SK-N-SH treated with all-trans-retinoic acid at 6 μM for 48 hours (cell line): ENCODE measurements around the gene GFRAL.

Source experiments
- ATAC-seq: fragments of 200-7000 bp; cut with Tn5 transposase; 3 replicates; pipeline ENCODE4 v1.9.1; 2020; ENCODE audit warnings: mild to moderate bottlenecking, moderate library complexity
- ARNTL ChIP-seq: fragments of 450-650 bp; formaldehyde crosslinking; IDR thresholded peaks from 2 replicates; pipeline ENCODE4 v1.5.0; 2020; ENCODE audit warnings: low read depth, mild to moderate bottlenecking, moderate library complexity, borderline replicate concordance
- BACH2 ChIP-seq: fragments of 250-450 bp; sonication (Bioruptor Pico); IDR thresholded peaks from 2 replicates; pipeline ENCODE4 v1.9.0; 2021; ENCODE audit warnings: mild to moderate bottlenecking, borderline replicate concordance
- CREB5 ChIP-seq: fragments of 250-450 bp; sonication (Bioruptor Pico); IDR thresholded peaks from 2 replicates; pipeline ENCODE4 v1.5.1; 2020; ENCODE audit warnings: low read depth, mild to moderate bottlenecking, moderate library complexity
- CSRNP3 ChIP-seq: fragments of 250-450 bp; sonication (Bioruptor Pico); IDR thresholded peaks from 2 replicates; pipeline ENCODE4 v1.5.1; 2021; ENCODE audit warnings: mild to moderate bottlenecking, moderate library complexity
- OSR1 ChIP-seq: fragments of 250-450 bp; sonication (Bioruptor Pico); IDR thresholded peaks from 2 replicates; pipeline ENCODE4 v1.8.0; 2022; ENCODE audit warnings: moderate library complexity, mild to moderate bottlenecking, inconsistent platforms
- POU6F1 ChIP-seq: fragments of 250-450 bp; sonication (Bioruptor Pico); IDR thresholded peaks from 2 replicates; pipeline ENCODE4 v1.8.0; 2021; ENCODE audit warnings: low read depth, mild to moderate bottlenecking, moderate library complexity, borderline replicate concordance
- PPARA ChIP-seq: fragments of 250-450 bp; sonication (Bioruptor Pico); IDR thresholded peaks from 2 replicates; pipeline ENCODE4 v1.5.0; 2020; ENCODE audit warnings: mild to moderate bottlenecking, borderline replicate concordance
- RARB ChIP-seq: fragments of 250-450 bp; sonication (Bioruptor Pico); IDR thresholded peaks from 2 replicates; pipeline ENCODE4 v1.8.0; 2021; ENCODE audit warnings: mild to moderate bottlenecking, moderate library complexity
- TCF4 ChIP-seq: fragments of 250-450 bp; sonication (Bioruptor Pico); IDR thresholded peaks from 2 replicates; pipeline ENCODE4 v1.8.0; 2021; ENCODE audit warnings: mild to moderate bottlenecking, moderate library complexity, borderline replicate concordance
- TSHZ2 ChIP-seq: fragments of 250-450 bp; sonication (Bioruptor Pico); IDR thresholded peaks from 2 replicates; pipeline ENCODE4 v1.5.0; 2020; ENCODE audit warnings: mild to moderate bottlenecking, moderate library complexity
- ZC3H10 ChIP-seq: fragments of 250-450 bp; sonication (Bioruptor Pico); IDR thresholded peaks from 2 replicates; pipeline ENCODE4 v1.5.1; 2021; ENCODE audit warnings: mild to moderate bottlenecking, moderate library complexity
- ZFP3 ChIP-seq: fragments of 250-450 bp; sonication (Bioruptor Pico); IDR thresholded peaks from 2 replicates; pipeline ENCODE4 v1.5.0; 2020; ENCODE audit warnings: mild to moderate bottlenecking, moderate library complexity
- ZNF565 ChIP-seq: fragments of 450-650 bp; formaldehyde crosslinking; conservative IDR thresholded peaks from 2 replicates; pipeline ENCODE4 v1.5.0; 2020; ENCODE audit warnings: low read depth, mild to moderate bottlenecking, moderate library complexity
- ZNF8 ChIP-seq: fragments of 450-650 bp; formaldehyde crosslinking; IDR thresholded peaks from 2 replicates; pipeline ENCODE4 v1.5.0; 2020; ENCODE audit warnings: mild to moderate bottlenecking, moderate library complexity

The GFRAL gene

GRCh38 chr6:55395871-55396270, 68.6 kb downstream of the GFRAL start:
- no peak for ATAC-seq
- TF ChIP-seq ZFP3 (CRISPR knock-in tag) (no peak), CSRNP3 (CRISPR knock-in tag) (no peak), ZNF565 (CRISPR knock-in tag) (no peak), TCF4 (CRISPR knock-in tag) (no peak), RARB (CRISPR knock-in tag) (no peak), CREB5 (no peak), TSHZ2 (no peak)

- TF ChIP-seq OSR1 (CRISPR knock-in tag), result no peak
- no peak for TF ChIP-seq CSRNP3 (CRISPR knock-in tag)
- TF ChIP-seq CREB5, result no peak
- TF ChIP-seq PPARA (CRISPR knock-in tag), result no peak
- no peak for TF ChIP-seq TSHZ2
- no peak for TF ChIP-seq ARNTL
- ATAC-seq, result no peak
Measured at GRCh38 chr6:55397986-55398385, 70.7 kb downstream of the GFRAL start.

- TF ChIP-seq RARB (CRISPR knock-in tag), result no peak
- no peak for TF ChIP-seq ZNF8 (CRISPR knock-in tag)
- TF ChIP-seq ZC3H10 (CRISPR knock-in tag), result no peak
- no peak for TF ChIP-seq ARNTL
- no peak for TF ChIP-seq POU6F1 (CRISPR knock-in tag)
- no peak for TF ChIP-seq OSR1 (CRISPR knock-in tag)
- no peak for TF ChIP-seq BACH2
- TF ChIP-seq, all 23 proteins: peak for 0
- no peak for ATAC-seq
Measured at GRCh38 chr6:55399351-55399750, 72.1 kb downstream of the GFRAL start.
